Subcutaneous adipose tissue (tissue), 4 donors: ENCODE results near the gene USPL1. TPM values are rescaled to one million over a fixed set of nuclear protein-coding genes. Genes with fewer than 3 reads are reported as not detected.

Experiments
- CTCF ChIP-seq: fragments of 450-650 bp; IDR thresholded peaks from one replicate; pipeline ENCODE4 v1.5.1; 2016; ENCODE audit warnings: low read depth, mild to moderate bottlenecking, control low read depth, antibody characterized with exemption, moderate library complexity
- total RNA-seq, 4 donors: library from RNA; depleted of rRNA; stranded (reverse); fragments of >200 nt; gene quantifications; one replicate each; pipeline ENCODE4 v1.1.0, GENCODE V29; 2016

Gene USPL1
- total RNA-seq, result 10 to 100 TPM; 24.3 to 47.8 (median 25.9) TPM

GRCh38 chr13:30617315-30618185 lies at the start of gene USPL1:
USPL1 (plus strand) TSS chr13:30617920; CDS start chr13:30621141, 3,221 bp downstream.
- no peak for TF ChIP-seq CTCF

GRCh38 chr13:30569901-30570576 lies 47.7 kb upstream of the USPL1 start:
- no peak for TF ChIP-seq CTCF

- no peak for TF ChIP-seq CTCF
Observed at GRCh38 chr13:30570691-30571090, 47.0 kb upstream of the USPL1 start.

- no peak for TF ChIP-seq CTCF
Observed at GRCh38 chr13:30572859-30573275, 44.9 kb upstream of the USPL1 start.

GRCh38 chr13:30576528-30576927 lies 41.2 kb upstream of the USPL1 start:
- no peak for TF ChIP-seq CTCF

GRCh38 chr13:30577401-30577852 lies 40.3 kb upstream of the USPL1 start:
- no peak for TF ChIP-seq CTCF

- no peak for TF ChIP-seq CTCF
Observed at GRCh38 chr13:30580852-30581502, 36.7 kb upstream of the USPL1 start.
